Measurements from ENCODE around the gene FLYWCH2. TPM values are rescaled to one million over a fixed set of nuclear protein-coding genes. Genes with fewer than 3 reads are reported as not detected.
A peak's percentile ranks its signal among the peaks of the same experiment; 100 is the strongest.
"Not testable (repeated sequence)": the region's sequence is repeated elsewhere in the genome, so short reads cannot be mapped to it uniquely, and the experiment has no call there.

The FLYWCH2 gene
- total RNA-seq, 1 donor from 2014 or later = 25.5 TPM

- DNase-seq (ENCODE audit: low spot score) = peak; percentile 87
Observed at GRCh38 chr16:2912330-2913199, 29.6 kb downstream of the FLYWCH2 start.

- DNase-seq (ENCODE audit: low spot score) = no peak
Observed at GRCh38 chr16:2913603-2914002, 30.6 kb downstream of the FLYWCH2 start.

- DNase-seq (ENCODE audit: low spot score) = no peak
Observed at GRCh38 chr16:2914233-2914632, 31.2 kb downstream of the FLYWCH2 start.

- no peak for DNase-seq (ENCODE audit: low spot score)
Observed at GRCh38 chr16:2915196-2915929, 32.3 kb downstream of the FLYWCH2 start.

- DNase-seq (ENCODE audit: low spot score) = peak; percentile 77
Observed at GRCh38 chr16:2919511-2920255, 36.7 kb downstream of the FLYWCH2 start.

- no peak for DNase-seq (ENCODE audit: low spot score)
Observed at GRCh38 chr16:2923481-2923880, 40.5 kb downstream of the FLYWCH2 start.

- DNase-seq (ENCODE audit: low spot score) = peak; percentile 28
Observed at GRCh38 chr16:2924901-2925755, 42.1 kb downstream of the FLYWCH2 start.

GRCh38 chr16:2925951-2926649 lies 43.1 kb downstream of the FLYWCH2 start:
- DNase-seq (ENCODE audit: low spot score) = no peak

GRCh38 chr16:2926650-2926999 lies 43.6 kb downstream of the FLYWCH2 start:
- DNase-seq (ENCODE audit: low spot score) = no peak

- DNase-seq (ENCODE audit: low spot score) = peak; percentile 84
Observed at GRCh38 chr16:2927010-2927646, 44.1 kb downstream of the FLYWCH2 start.

- DNase-seq (ENCODE audit: low spot score) = not testable (repeated sequence)
Observed at GRCh38 chr16:2928151-2928550, 45.1 kb downstream of the FLYWCH2 start.

GRCh38 chr16:2928796-2929195 lies 45.8 kb downstream of the FLYWCH2 start:
- DNase-seq (ENCODE audit: low spot score) = no peak

- no peak for DNase-seq (ENCODE audit: low spot score)
Observed at GRCh38 chr16:2929693-2930092, 46.7 kb downstream of the FLYWCH2 start.

- no peak for DNase-seq (ENCODE audit: low spot score)
Observed at GRCh38 chr16:2930236-2930635, 47.2 kb downstream of the FLYWCH2 start.

- not testable (repeated sequence) for DNase-seq (ENCODE audit: low spot score)
Observed at GRCh38 chr16:2931231-2931914, 48.4 kb downstream of the FLYWCH2 start.

GRCh38 chr16:2933136-2933535 lies 50.1 kb downstream of the FLYWCH2 start:
- DNase-seq (ENCODE audit: low spot score) = no peak

- DNase-seq (ENCODE audit: low spot score) = no peak
Observed at GRCh38 chr16:2933701-2934100, 50.7 kb downstream of the FLYWCH2 start.

- no peak for DNase-seq (ENCODE audit: low spot score)
Observed at GRCh38 chr16:2934450-2934849, 51.4 kb downstream of the FLYWCH2 start.

- no peak for DNase-seq (ENCODE audit: low spot score)
Observed at GRCh38 chr16:2936436-2937011, 53.5 kb downstream of the FLYWCH2 start.

Measured in umbilical cord (tissue), 2 donors.